Transverse colon (tissue), 4 donors: Measurements from ENCODE around the gene SCN3A. TPM values are rescaled to one million over a fixed set of nuclear protein-coding genes. Genes with fewer than 3 reads are reported as not detected.

Experiments used
- DNase-seq: peaks from one replicate; pipeline ENCODE4 v3.0.0-alpha.2; 2019
- H3K27ac ChIP-seq, 4 donors: fragments of 200-600 bp; sonication (generic); 2 replicates each; pipeline ENCODE4 v1.5.1; 2016 to 2018; ENCODE audit warnings: inconsistent platforms in 4 of 4
- H3K27me3 ChIP-seq: fragments of 200-600 bp; sonication (generic); 2 replicates; pipeline ENCODE4 v1.5.1; 2017; ENCODE audit warnings: inconsistent platforms
- H3K36me3 ChIP-seq, 4 donors: fragments of 200-600 bp; sonication (generic); 2 replicates each; pipeline ENCODE4 v1.5.1; 2017 to 2019; ENCODE audit warnings: inconsistent platforms in 4 of 4
- H3K4me1 ChIP-seq, 4 donors: fragments of 200-600 bp; sonication (generic); 2 replicates each; pipeline ENCODE4 v1.5.1; 2017 to 2020; ENCODE audit warnings: inconsistent platforms in 4 of 4
- H3K4me3 ChIP-seq, 4 donors: fragments of 200-600 bp; sonication (generic); 1 replicate in 1 of 4; 2 replicates in 3 of 4; pipeline versions ENCODE4 v1.5.1 to v1.6.1; 2017 to 2019; ENCODE audit warnings: inconsistent platforms in 4 of 4
- H3K9me3 ChIP-seq, 2 donors: fragments of 200-600 bp; sonication (generic); 2 replicates each; pipeline ENCODE4 v1.5.1; 2017 to 2019; ENCODE audit warnings: inconsistent platforms in 2 of 2
- CTCF ChIP-seq, 5 experiments: fragments of 200-600 bp in 3 of 5; fragments of 450-650 bp in 2 of 5; sonication (generic) in 3 of 5; IDR thresholded peaks; 1 replicate in 2 of 5; 2 replicates in 3 of 5; pipeline ENCODE4 v1.5.1; 2016 to 2017; ENCODE audit warnings: antibody characterized with exemption in 5 of 5, inconsistent platforms in 3 of 5, mild to moderate bottlenecking in 2 of 5, moderate library complexity in 1 of 5
- EP300 ChIP-seq: sonication (generic); formaldehyde crosslinking; IDR thresholded peaks from one replicate; pipeline ENCODE4 v1.6.1; 2017; ENCODE audit warnings: antibody characterized with exemption, low read depth
- POLR2A ChIP-seq: fragments of 450-650 bp; IDR thresholded peaks from one replicate; pipeline ENCODE4 v1.6.1; 2016; ENCODE audit warnings: antibody characterized with exemption, mild to moderate bottlenecking, moderate library complexity
- POLR2AphosphoS5 ChIP-seq, 3 donors: sonication (generic); formaldehyde crosslinking; IDR thresholded peaks; one replicate each; pipeline ENCODE4 v1.6.1; 2016; ENCODE audit warnings: antibody characterized with exemption in 3 of 3
- WGBS, 2 donors: methylation state at CpG; one replicate each; pipeline ENCODE4 v1.1.5; 2018; ENCODE audit warnings: low coverage in 1 of 2; 5-methylcytosine and 5-hydroxymethylcytosine counted together
- in situ Hi-C, 4 donors: fragments of 200-750 bp; cut with MboI; loops; one replicate each; pipeline versions ENCODE4 v1.15.0 to v1.15.1; 2017; ENCODE audit warnings: low sequenced_read_pairs in 3 of 4, low pct_ligation_motif_present in 1 of 4, low pct_unique_long_range_greater_than_20kb in 1 of 4
- intact Hi-C: fragments of 100-400 bp; cut with DNase I; formaldehyde crosslinking; loops from one replicate; pipeline ENCODE4 v1.15.1; 2023; ENCODE audit warnings: low total_unique reads
- total RNA-seq, 4 donors: library from RNA; depleted of rRNA; stranded (reverse); fragments of >200 nt; gene quantifications; one replicate each; pipeline ENCODE4 v1.1.0, GENCODE V29; 2016

SCN3A gene
- total RNA-seq, 4 donors from 2014 or later: 0.60 to 2.5 (median 1.4) TPM

- H3K4me1 ChIP-seq: no peaks in the 10 kb centered on the region
- 87 to 100% methylated on average over 2 to 4 of the region's 4 CpGs for WGBS, 2 donors
- in situ Hi-C loops: no loop called here
- H3K4me3 ChIP-seq: no peak overlapping the region
- no peak for DNase-seq
- H3K27me3 ChIP-seq: no peaks in the 10 kb centered on the region
- no peak overlapping the region for H3K27ac ChIP-seq
- intact Hi-C loops: no loop called here
- no peaks in the 10 kb centered on the region for H3K36me3 ChIP-seq
- TF ChIP-seq POLR2AphosphoS5 (IDR thresholded peaks at IDR 0.05) (no peak), EP300 (no peak), CTCF (IDR thresholded peaks at IDR 0.05) (no peak), POLR2A (no peak)
- H3K9me3 ChIP-seq: no peaks in the 10 kb centered on the region
Observed at GRCh38 chr2:165083326-165083725, 120.5 kb downstream of the SCN3A start.

GRCh38 chr2:165082479-165082878 is 121.4 kb downstream of the SCN3A start:
- Histone ChIP-seq H3K4me3 (no peak overlapping the region), H3K9me3 (no peaks in the 10 kb centered on the region), H3K27me3 (no peaks in the 10 kb centered on the region), H3K27ac (no peak overlapping the region), H3K4me1 (no peaks in the 10 kb centered on the region), H3K36me3 (no peaks in the 10 kb centered on the region)
- no peak for DNase-seq
- intact Hi-C loops (no loop called here), in situ Hi-C loops (no loop called here)
- no peak for TF ChIP-seq POLR2A
- no peak for TF ChIP-seq EP300
- TF ChIP-seq POLR2AphosphoS5 (IDR thresholded peaks at IDR 0.05): no peak
- no peak for TF ChIP-seq CTCF (IDR thresholded peaks at IDR 0.05)

- H3K27me3 ChIP-seq: no peaks in the 10 kb centered on the region
- no peaks in the 10 kb centered on the region for H3K36me3 ChIP-seq
- intact Hi-C loops: no loop called here
- H3K27ac ChIP-seq: no peak overlapping the region
- H3K9me3 ChIP-seq: no peaks in the 10 kb centered on the region
- no peak for TF ChIP-seq POLR2AphosphoS5 (IDR thresholded peaks at IDR 0.05)
- TF ChIP-seq CTCF (IDR thresholded peaks at IDR 0.05): no peak
- TF ChIP-seq EP300: no peak
- TF ChIP-seq POLR2A: no peak
- H3K4me3 ChIP-seq: no peak overlapping the region
- DNase-seq: no peak
- in situ Hi-C loops: no loop called here
- H3K4me1 ChIP-seq: no peaks in the 10 kb centered on the region
Observed at GRCh38 chr2:165081276-165081675, 122.6 kb downstream of the SCN3A start.

GRCh38 chr2:165079432-165079831 is 124.4 kb downstream of the SCN3A start:
- Histone ChIP-seq H3K27me3 (no peaks in the 10 kb centered on the region), H3K9me3 (no peaks in the 10 kb centered on the region), H3K27ac (no peak overlapping the region), H3K4me1 (no peaks in the 10 kb centered on the region), H3K36me3 (no peaks in the 10 kb centered on the region), H3K4me3 (no peak overlapping the region)
- TF ChIP-seq POLR2AphosphoS5 (IDR thresholded peaks at IDR 0.05) (no peak), CTCF (IDR thresholded peaks at IDR 0.05) (no peak), POLR2A (no peak), EP300 (no peak)
- DNase-seq: no peak
- in situ Hi-C loops (no loop called here), intact Hi-C loops (no loop called here)
- WGBS, 2 donors: 74 to 84% methylated on average over 3 to 4 of the region's 4 CpGs
